AG04449 (cell line): Measurements from ENCODE around the gene GNG11.
A peak's percentile ranks its signal among the peaks of the same experiment; 100 is the strongest.
"Not testable (repeated sequence)": the region's sequence is repeated elsewhere in the genome, so short reads cannot be mapped to it uniquely, and the experiment has no call there.

Experiments used
- CTCF ChIA-PET: fragments of 350-600 bp; formaldehyde crosslinking; extraction: SDS; loops from one replicate; lab custom pipeline; 2021; ENCODE audit warnings: antibody characterized with exemption; lab: Yijun Ruan, JAX
- POLR2A ChIA-PET: fragments of 400-600, 350-600 bp; formaldehyde crosslinking; extraction: SDS; loops from one replicate; lab custom pipeline; 2020; ENCODE audit warnings: antibody characterized with exemption, inconsistent platforms; lab: Yijun Ruan, JAX
- DNase-seq: peaks from one replicate; pipeline ENCODE4 v3.0.0-alpha.2; 2010; ENCODE audit warnings: low read depth, low spot score
- H3K4me3 ChIP-seq: 2 replicates; pipeline ENCODE4 v1.5.1; 2011; ENCODE audit warnings: low read depth, mild to moderate bottlenecking, control low read depth, low read length
- TF ChIP-seq, protein P1 (sequence below): IDR thresholded peaks from one replicate; pipeline ENCODE4 v1.5.1; 2011; ENCODE audit warnings: mild to moderate bottlenecking, moderate library complexity, low read length, control low read depth, inconsistent platforms; ENCODE audit not compliant: insufficient read depth; ENCODE audit errors: missing control alignments

Gene GNG11

DNA sequence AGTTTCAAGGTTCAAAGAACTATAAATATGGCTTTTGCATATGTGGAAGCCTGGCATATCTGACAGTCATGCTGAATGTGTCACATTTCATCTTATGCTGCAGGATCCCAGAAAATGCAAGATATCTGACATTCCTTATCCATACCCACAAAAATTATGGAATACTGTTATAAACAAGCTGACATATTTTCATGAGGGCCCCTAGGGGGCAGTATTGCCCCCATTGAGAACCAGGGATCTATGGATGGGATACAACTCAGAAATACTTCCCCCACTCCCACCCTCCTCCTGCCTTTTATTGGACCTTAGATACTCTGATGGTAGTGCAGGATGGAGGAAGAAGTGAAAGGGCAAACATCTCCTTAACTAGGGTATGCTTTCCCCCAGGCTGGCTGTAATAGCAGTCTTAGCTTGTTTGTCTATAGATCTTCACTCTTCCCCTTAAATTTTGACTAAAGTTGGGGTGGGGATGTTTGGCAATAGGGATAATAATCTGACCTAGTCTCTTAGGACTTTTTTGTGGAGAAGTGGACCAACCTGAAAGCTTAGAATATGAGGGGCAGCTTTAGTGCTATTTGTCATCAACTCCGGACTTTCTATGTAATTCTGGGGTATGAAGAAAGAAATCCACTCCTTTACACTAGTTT is 18.6 kb upstream of the GNG11 start:
- TF ChIP-seq, protein P1, sequence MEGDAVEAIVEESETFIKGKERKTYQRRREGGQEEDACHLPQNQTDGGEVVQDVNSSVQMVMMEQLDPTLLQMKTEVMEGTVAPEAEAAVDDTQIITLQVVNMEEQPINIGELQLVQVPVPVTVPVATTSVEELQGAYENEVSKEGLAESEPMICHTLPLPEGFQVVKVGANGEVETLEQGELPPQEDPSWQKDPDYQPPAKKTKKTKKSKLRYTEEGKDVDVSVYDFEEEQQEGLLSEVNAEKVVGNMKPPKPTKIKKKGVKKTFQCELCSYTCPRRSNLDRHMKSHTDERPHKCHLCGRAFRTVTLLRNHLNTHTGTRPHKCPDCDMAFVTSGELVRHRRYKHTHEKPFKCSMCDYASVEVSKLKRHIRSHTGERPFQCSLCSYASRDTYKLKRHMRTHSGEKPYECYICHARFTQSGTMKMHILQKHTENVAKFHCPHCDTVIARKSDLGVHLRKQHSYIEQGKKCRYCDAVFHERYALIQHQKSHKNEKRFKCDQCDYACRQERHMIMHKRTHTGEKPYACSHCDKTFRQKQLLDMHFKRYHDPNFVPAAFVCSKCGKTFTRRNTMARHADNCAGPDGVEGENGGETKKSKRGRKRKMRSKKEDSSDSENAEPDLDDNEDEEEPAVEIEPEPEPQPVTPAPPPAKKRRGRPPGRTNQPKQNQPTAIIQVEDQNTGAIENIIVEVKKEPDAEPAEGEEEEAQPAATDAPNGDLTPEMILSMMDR: peak; percentile 67
- CTCF ChIA-PET: interaction anchor here (0.6 to 7.3 kb wide), 41 partner anchors 7 to 386 kb away, joined by 3 to 141 read pairs (median 4); partner anchors contain the start of genes GNG11 and TFPI2
- POLR2A ChIA-PET: no interaction called here
- no peak overlapping the region for H3K4me3 ChIP-seq
- DNase-seq: no peak

DNA sequence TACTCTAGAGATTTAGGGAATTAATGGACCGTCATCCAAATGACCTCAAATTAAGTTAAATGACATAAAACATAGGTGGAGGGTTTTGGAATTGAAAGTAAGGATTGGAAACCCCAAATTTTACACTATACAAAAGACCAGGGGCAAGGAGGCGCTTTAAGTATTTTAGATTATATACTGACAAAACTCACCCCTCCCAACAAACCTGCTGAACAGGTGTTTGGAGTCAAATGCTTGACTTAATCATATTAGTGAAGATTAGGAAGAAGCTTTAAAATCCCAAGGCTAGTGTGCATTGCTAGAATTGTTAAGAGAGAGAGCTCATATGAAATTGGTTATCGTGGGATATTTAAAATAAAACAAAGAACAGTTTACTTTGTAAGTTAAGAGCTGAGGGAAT is 15.3 kb upstream of the GNG11 start, which contains the start of gene GNGT1:
TSS of gene GNGT1 (plus strand) at position 301 of the 400 bp plus-strand sequence. CDS start 180 bp downstream, outside the sequence.
- TF ChIP-seq, protein P1: no peak
- ChIA-PET CTCF (interaction anchor here (0.9 to 1.3 kb wide), 2 partner anchors 15 to 181 kb away, joined by 3 to 4 read pairs; no protein-coding TSS in a partner anchor), POLR2A (no interaction called here)
- no peak for DNase-seq
- no peak within 1 kb of the TSS for H3K4me3 ChIP-seq

DNA sequence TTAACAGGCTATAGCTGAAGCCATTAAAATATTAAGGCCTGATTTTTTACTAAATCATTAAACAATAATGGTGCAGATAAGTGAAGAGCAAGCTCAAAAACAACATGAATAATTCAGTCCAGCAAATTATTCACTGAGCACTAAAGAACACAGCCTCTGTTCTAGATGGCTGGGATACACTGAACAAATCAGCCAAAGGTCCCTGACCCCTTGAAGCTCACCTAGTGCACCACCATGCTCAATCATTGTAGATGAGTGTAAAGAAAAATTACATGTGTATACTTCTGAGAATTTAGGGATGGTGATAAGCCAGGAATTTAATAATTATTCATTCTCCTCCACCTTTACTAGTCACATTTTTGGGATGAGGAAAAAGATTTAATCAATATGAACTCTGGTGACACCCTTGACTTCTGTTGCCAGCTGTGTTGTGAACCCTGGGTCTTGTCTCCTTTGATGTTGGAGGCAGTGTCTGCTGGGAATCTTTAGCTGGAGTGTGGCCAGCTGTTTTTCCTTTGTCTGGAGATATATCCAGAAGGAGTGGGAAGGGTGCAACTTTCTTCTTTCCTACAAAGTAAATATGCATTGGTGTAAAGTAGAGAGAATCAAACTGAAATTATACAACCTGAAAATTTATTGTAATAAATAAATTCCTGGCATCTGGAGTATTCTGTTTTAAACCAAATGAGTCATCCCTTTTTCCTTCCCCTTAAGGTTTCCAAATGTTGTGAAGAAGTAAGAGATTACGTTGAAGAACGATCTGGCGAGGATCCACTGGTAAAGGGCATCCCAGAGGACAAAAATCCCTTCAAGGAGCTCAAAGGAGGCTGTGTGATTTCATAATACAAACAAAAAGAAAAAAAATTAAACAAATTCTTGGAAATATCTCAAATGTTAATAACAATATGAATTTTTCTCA is 11.2 kb upstream of the GNG11 start:
- CTCF ChIA-PET: interaction anchor here (0.7 to 3.6 kb wide), 8 partner anchors 8 to 312 kb away, joined by 3 to 17 read pairs (median 6); partner anchors contain the start of gene GNG11
- H3K4me3 ChIP-seq: no peak overlapping the region
- POLR2A ChIA-PET: no interaction called here
- TF ChIP-seq, protein P1: no peak
- no peak for DNase-seq

DNA sequence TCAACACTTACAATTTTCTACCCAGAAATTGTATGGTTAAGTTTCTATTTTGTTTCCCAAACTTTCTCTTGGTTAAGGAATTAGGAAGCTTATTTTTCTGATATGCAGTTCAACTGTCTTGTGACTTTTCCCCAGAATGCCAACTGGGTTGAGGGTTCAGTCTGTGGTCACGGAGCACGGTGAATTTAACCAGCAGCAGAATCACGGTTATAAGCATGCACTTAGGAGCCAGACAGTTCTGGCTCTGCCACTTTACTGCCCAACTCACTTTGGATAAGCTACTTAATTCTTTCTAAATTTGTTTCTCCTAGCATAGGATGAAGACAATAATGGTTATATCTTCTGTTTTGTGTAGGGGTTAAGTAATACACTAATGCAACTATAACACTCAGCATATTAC is 10.3 kb upstream of the GNG11 start:
- DNase-seq, POLR2A ChIA-PET, H3K4me3 ChIP-seq: not testable (repeated sequence)
- CTCF ChIA-PET: interaction anchor here (3.0 to 3.6 kb wide), 2 partner anchors 10 to 12 kb away, joined by 10 to 17 read pairs; no protein-coding TSS in a partner anchor

DNA sequence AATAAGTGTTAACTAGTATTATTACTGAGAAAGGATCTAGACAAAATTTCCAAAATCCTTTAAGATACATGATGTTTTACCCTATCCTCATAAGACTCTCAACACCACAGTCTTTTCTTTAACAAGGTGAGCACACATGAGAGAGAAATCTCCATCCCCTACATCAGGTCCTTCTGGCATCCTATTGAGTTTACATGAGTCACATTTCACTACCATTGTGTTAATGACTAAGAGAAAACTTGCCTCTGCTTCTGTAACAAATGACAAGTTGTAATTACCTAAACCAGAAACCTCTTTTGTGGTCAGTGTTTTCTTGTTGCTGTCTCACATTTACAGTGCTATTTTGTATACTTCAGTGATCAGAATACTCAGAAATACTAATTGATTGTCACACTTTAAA is 9.9 kb upstream of the GNG11 start:
- CTCF ChIA-PET: interaction anchor here (3.0 to 3.6 kb wide), 2 partner anchors 10 to 13 kb away, joined by 10 to 17 read pairs; no protein-coding TSS in a partner anchor
- POLR2A ChIA-PET, H3K4me3 ChIP-seq, DNase-seq: not testable (repeated sequence)

DNA sequence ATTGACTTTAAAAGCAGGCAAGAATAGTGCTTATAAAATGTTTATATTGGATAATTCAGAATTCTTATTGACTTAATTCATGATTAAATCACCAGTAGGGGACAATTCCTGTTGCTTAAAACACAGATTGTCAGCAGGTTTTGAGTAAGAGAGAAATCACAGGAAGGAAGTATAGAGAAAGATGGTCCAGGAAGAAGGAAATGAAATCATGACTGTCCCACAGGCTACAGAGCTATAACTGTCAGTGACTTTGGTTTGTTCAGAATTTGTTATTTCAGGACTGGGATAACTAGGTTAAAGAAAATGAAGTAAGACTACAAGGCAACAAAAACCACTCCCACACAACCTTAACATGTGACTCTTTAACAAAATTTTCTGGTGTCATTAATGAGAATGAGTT is 8.3 kb upstream of the GNG11 start:
- ChIA-PET POLR2A (no interaction called here), CTCF (interaction anchor here (0.9 kb wide), 1 partner anchor 10 kb away, joined by 5 read pairs; no protein-coding TSS in a partner anchor)
- DNase-seq: no peak
- TF ChIP-seq, protein P1: no peak
- no peak overlapping the region for H3K4me3 ChIP-seq
